Measurements from ENCODE around the gene ZNF618.

DNA sequence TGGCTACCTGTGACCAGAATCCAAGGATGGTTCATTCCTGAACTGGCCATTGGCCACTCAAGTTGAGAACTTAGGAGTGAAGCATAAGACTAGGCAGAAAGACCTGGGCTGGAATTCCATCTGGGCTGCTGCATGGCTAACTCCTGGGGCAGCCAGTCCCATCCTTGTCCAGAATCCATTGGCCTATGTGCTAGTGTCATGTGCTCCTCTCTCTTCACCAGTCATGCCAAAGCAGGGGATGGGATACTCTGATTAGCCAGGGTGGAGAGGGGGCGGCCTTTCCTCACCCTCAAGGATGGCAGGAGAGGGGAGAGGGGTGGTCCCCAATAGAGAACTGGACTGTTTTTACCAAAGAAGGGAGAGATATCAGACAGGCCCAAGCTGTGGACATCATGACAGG lies 93.2 kb downstream of the ZNF618 start:
- TF ChIP-seq, protein P1, sequence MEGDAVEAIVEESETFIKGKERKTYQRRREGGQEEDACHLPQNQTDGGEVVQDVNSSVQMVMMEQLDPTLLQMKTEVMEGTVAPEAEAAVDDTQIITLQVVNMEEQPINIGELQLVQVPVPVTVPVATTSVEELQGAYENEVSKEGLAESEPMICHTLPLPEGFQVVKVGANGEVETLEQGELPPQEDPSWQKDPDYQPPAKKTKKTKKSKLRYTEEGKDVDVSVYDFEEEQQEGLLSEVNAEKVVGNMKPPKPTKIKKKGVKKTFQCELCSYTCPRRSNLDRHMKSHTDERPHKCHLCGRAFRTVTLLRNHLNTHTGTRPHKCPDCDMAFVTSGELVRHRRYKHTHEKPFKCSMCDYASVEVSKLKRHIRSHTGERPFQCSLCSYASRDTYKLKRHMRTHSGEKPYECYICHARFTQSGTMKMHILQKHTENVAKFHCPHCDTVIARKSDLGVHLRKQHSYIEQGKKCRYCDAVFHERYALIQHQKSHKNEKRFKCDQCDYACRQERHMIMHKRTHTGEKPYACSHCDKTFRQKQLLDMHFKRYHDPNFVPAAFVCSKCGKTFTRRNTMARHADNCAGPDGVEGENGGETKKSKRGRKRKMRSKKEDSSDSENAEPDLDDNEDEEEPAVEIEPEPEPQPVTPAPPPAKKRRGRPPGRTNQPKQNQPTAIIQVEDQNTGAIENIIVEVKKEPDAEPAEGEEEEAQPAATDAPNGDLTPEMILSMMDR (IDR thresholded peaks at IDR 0.05), result no peak
- TF ChIP-seq POLR2A (IDR thresholded peaks at IDR 0.05), result no peak

Data from prostate gland (tissue), 2 donors.